DMS53 (cell line): ENCODE measurements around the gene SMAD5.

Source experiments
- DNase-seq: peaks from one replicate; lab custom pipeline; 2025; lab: John Stamatoyannopoulos, UW

Gene SMAD5

DNA sequence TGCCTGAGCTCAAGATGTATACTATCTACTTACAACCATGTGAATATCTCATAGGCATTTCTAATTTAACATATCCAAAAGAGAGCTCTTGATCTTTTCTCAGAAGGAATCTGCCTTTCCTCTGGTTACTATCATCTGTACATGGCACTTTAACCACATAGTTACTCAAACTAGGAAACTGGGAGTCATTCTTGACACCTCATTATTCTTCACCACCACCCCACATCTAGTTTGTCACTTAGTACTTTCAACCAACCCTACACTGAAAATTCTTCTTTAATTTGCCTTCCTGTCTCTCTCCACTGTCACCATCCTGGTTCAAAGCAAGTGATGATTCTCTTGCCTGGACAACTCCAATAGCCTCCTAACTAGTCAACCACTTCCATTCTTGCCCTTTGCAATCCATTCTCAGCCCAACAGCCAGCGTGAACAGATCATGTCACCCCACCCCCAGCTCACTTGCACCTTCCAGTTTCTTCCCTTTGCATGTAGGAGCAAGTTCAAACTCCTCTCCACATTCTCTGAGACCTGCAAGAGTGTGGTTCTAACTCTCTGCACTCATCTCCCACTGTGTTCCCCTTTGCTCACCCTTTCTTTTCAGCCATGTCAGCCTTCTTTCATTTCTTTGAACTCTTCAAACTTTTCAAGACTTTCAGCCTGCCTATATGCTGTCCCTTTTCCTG is 17.3 kb upstream of the SMAD5 start:
- no peak for DNase-seq

GRCh38 chr5:136120529-136120928 is 12.1 kb upstream of the SMAD5 start:
- peak; percentile 51 for DNase-seq

GRCh38 chr5:136123236-136123768 is 9.3 kb upstream of the SMAD5 start:
- peak; percentile 98 for DNase-seq

DNA sequence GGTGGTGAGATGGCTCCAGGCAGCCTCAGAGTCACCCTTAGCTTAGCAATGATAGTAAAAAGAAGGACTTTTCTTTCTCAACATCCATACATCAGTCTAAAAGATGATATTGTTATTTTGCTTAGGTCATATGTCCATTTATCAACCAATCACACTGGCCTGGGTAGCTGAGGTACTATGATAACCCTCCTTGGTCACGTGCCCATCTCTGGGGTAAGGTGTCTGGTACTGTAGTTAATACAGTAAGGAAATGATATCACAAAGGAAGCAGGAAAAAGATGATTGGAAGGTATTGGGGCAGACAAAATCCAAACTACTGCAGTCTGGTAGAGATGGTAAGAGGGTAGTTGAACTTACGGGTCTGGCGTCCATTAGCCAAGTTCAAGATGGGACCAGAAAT is 5.1 kb upstream of the SMAD5 start:
- no peak for DNase-seq

DNA sequence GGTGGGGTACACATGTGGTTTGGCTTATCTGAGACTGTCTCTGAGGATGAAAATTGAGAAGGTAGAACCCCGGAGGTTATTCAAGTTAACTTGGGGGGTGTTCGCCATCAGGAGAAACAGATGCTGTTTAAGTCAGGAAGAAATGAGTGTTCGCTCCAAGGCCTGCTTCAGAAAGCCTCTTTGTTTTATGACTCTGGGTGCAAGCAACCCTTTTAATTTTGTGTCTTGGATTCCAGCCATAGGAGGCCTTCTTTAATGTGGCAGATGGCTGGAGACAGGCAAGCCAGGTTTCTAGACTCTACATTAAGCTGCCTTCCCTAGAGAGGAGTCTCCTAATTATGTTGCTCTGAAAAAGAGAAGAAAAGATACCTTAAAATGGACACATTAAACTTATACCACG is 4.2 kb upstream of the SMAD5 start:
- no peak for DNase-seq

- no peak for DNase-seq
These were observed 3.2 kb upstream of the SMAD5 start for GRCh38 chr5:136129445-136129844.

GRCh38 chr5:136130581-136130980 is 2.1 kb upstream of the SMAD5 start:
- no peak for DNase-seq

- DNase-seq, result peak; percentile 58
These were observed 558 bp upstream of the SMAD5 start for GRCh38 chr5:136132087-136132486.

- peak; percentile 74 for DNase-seq
These were observed 727 bp downstream of the SMAD5 start for GRCh38 chr5:136133222-136133921.

DNA sequence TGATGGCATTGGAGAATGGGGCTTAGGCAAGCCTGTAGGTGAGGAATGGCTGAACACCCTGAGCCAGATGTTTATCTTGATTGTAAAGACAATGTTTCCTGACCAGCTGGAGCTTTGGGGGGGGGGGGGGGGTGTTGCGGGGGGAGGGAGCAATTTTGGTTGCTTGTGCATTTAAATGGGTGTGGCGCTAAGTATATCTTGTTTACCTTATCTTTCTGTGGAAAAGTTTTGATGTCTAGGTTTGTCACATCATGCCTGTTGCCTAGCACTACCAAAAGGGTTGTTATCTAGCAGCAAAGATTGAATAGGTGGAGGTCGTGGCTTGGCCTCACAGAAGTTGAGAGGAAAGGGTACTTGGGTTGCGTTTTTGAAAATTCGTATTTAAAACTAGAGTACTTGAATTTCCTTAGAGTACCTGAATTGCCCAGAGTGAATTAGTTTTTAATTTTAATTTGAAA is 1.3 kb downstream of the SMAD5 start:
- DNase-seq, result peak; percentile 36

DNA sequence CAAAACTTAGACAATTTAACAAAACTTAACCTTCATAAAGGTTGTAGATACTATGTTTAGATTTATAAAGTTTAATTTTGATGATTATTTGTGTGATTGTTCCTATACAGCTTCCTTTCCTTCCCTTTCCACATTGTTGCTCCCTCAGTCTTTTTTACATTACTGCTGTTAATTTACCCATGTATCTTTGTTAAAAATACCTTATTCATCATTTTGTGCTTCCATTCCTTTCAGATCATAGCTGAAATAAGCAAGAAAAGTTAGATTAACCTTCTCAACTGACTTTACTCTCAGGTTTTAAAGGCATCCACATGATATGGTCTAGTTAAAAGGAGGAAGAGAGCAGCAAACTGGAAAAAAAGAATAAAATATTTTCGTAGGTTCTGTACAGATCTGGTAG is 2.0 kb downstream of the SMAD5 start:
- DNase-seq, result no peak

GRCh38 chr5:136135536-136135935 is 2.9 kb downstream of the SMAD5 start:
- no peak for DNase-seq

DNA sequence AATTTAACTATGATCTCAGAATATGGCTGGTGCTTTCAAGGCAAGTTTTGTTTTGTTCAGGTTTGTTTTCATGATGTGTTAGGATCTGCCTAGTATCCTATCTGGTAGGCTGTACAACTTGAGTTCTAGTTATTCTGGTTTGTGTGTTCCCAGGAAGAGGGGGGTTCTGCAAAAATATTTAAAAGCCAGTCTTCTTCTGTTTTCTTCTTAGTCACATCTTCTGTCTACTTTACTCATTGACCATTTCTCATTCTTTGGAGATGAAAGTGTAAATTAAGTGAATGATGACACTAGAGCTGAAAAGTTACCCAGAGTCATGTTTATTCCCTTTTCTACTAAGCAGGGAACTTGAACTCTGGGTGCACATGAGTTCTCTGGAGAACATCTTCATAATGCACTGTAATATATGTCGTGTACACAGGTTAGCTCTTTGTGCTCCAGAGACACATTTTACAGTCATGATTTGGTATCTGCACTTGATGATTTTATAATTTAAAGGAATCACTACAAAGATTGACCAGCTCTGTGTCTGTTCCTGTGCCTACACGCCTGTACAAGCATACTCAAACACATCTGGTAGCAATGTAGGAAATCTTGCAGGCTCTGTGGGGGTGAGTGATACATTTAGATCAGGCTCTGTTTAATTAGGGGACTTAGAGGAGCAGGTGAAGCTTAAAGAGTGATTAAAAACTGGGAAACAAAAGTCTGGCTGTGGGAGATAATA is 5.0 kb downstream of the SMAD5 start:
- no peak for DNase-seq

DNA sequence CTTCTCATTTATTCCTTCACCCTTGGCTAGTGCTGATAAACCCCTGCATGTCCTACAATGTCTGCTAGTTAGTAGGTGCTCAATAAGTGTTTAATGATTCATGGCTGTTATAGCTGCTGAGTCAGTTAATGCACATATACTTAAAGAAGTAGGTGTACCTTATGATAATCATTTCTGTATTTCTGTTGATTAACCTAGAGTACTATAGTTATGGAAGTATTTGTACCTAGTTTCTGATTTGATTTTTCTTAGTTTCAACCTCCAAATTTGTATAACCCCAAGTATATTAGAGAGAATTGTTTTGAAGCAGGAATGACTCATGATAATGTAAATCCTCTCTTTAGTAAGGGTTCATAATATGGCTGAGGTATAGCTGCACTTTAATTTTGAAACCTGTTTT is 8.9 kb downstream of the SMAD5 start:
- peak; percentile 55 for DNase-seq

DNA sequence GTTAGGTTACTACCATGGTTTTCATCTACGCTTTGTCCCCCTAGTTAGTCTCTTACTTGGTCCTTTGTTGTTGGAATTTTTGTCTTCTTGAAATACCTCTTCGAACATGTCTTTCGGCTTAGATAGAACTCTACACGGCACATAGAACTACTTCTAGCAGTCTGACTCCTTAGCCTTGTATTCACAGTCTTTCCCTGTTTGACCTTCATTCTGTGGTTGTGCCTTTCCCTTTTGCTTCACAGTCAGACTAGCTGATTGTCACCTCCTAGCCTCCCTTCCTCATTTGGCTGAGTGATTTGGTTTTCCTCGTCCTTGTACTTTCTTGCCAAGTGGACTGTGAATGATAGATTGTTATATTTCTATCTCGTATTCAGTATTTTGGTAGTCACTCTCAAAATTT is 10.7 kb downstream of the SMAD5 start:
- no peak for DNase-seq

DNA sequence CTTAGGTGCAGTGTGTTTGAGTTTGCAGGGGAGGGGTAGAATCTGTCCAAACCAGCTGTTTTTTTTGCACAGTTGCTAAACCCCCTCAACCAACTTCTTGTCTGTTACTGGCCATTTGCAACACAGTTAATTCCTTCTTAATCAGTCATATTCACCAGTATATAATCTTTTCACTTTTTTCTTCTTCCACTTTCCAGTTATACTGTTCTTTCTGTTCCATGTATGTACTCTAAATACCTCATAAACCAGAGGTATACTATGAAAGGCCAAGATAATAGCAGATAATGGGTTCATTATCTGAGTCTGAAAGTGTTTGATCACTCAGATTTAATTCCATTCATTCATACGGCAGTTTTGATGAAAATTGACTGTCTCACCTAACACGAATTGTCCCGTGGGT is 11.1 kb downstream of the SMAD5 start:
- DNase-seq, result no peak

DNA sequence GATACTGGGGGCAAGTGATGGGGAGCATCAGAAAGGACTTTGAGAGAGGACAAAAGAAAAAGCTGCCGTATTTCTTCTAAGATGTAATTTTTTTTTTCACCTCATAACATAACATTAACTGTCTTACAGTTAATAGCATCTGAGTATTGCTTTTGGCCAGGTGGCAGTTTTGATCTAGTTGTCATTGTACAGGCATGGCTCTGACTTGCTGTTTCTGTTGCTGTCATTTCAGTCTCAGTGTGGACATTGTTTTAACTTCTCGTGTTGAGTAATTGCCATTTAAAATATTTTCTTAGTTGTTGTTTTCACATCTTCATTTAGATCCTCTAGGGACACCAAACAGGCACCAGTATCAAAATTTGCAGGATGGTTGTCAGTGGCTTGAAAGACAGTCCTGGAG is 12.4 kb downstream of the SMAD5 start:
- no peak for DNase-seq

DNA sequence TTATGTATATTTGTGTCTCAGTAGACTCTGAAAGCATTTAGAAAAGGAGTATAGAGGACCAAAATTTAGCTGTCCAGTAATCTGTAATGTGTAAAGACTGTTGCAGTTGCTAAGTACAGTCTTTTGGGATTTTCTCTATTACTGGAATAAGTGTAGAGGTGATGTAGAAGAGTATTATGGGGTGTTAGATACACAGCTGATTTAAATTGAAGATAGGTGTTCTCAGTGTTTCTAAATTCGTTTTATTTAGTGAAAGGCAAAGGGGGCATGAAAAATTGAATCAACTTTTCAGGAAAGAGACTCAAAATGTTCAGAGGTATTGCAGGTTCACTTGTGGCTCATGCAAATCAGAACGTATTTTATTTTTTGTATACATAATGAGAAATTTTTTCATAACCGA is 13.6 kb downstream of the SMAD5 start:
- DNase-seq, result no peak

DNA sequence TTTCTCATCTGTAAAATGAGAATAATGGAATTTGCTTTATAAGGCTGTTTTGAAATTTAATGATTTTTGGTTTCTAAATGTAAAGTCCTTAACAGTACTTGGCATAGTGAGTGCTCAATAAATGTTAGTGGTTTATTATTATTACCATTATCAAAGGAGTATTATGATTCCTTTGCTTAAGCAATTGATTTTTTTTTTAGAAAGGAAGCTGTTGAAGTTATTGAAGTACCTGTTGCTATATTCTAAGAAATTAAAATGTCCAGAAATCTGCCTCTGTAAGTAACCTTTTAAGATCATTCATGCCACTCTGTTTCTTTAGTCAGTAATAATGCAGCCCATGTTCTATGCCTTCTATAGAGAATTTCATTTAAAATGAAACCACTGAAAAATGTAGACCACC is 15.0 kb downstream of the SMAD5 start:
- DNase-seq, result no peak

DNA sequence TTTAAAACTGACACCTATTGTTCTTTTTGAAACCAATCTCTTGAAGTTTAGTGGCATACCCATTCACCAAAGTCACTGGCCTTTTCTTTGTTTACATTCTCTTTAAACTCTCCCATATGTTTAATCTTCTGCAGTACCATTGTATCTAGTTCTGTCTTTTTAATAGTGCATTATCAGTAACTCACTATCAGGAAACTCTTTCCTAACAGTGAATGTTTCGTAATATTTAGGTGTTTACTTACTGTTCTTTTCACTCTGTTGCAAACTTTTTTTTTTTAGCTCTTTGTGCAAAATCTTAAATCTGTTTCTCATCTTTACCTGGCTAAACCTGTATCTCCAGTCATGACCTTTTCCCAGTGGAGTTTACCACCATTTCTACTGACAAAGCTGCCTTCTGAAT is 17.2 kb downstream of the SMAD5 start:
- no peak for DNase-seq

DNA sequence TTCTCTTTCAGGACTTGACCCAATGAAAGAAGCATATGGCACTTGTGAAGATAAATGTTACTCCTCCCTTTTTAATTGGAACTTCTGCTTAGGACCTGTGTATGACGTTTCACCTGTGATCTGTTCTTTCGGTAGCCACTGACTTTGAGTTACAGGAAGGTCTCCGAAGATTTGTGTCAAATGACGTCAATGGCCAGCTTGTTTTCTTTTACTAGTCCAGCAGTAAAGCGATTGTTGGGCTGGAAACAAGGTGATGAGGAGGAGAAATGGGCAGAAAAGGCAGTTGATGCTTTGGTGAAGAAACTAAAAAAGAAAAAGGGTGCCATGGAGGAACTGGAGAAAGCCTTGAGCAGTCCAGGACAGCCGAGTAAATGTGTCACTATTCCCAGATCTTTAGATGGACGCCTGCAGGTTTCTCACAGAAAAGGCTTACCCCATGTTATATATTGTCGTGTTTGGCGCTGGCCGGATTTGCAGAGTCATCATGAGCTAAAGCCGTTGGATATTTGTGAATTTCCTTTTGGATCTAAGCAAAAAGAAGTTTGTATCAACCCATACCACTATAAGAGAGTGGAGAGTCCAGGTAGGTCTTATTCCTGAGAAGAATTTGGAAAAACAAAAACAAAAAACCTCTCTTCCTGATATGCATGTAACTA is 21.1 kb downstream of the SMAD5 start:
- no peak for DNase-seq

DNA sequence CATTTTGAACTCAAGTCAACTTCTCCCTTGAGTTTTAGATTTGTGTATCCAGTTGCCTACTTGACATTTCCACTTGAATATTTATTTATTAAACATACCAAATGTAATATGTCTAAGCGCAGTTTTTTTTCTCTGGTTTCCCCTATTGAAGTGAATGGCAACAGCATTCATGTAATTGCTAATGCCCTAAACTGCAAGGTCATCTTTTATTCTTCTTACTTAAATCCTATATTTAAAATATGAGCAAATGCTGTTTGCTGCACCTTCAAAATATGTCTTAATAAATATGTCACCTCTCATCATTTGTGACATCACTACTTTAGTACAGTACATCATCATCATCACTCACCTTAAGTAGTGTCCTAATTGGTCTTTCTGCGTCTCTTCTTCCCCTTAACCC is 22.4 kb downstream of the SMAD5 start:
- no peak for DNase-seq
